ENCODE results near the gene ADGRA1. TPM values are rescaled to one million over a fixed set of nuclear protein-coding genes. Genes with fewer than 3 reads are reported as not detected.

ADGRA1 gene
- total and polyA plus RNA-seq, 2 of the 8 experiments (the other 6 are each of a cell fraction or from before 2014, with no cell fraction given): 0.17 to 0.21 TPM

- TF ChIP-seq ATF3 (IDR thresholded peaks at IDR 0.05; ENCODE audit: insufficient read depth, low read depth, low read length) (no peak), RBBP5 (IDR thresholded peaks at IDR 0.05; ENCODE audit: borderline replicate concordance, low read depth, low read length) (no peak), FOSL1 (IDR thresholded peaks at IDR 0.05; ENCODE audit: insufficient read depth, low read depth, low read length) (no peak), POLR2AphosphoS5 (IDR thresholded peaks at IDR 0.05; ENCODE audit: low read depth, low read length) (no peak), PHF8 (conservative IDR thresholded peaks at IDR 0.05; ENCODE audit: low read depth, low read length) (no peak), SRF (IDR thresholded peaks at IDR 0.05; ENCODE audit: low read depth, low read length) (no peak)
- TF ChIP-seq, protein P1, sequence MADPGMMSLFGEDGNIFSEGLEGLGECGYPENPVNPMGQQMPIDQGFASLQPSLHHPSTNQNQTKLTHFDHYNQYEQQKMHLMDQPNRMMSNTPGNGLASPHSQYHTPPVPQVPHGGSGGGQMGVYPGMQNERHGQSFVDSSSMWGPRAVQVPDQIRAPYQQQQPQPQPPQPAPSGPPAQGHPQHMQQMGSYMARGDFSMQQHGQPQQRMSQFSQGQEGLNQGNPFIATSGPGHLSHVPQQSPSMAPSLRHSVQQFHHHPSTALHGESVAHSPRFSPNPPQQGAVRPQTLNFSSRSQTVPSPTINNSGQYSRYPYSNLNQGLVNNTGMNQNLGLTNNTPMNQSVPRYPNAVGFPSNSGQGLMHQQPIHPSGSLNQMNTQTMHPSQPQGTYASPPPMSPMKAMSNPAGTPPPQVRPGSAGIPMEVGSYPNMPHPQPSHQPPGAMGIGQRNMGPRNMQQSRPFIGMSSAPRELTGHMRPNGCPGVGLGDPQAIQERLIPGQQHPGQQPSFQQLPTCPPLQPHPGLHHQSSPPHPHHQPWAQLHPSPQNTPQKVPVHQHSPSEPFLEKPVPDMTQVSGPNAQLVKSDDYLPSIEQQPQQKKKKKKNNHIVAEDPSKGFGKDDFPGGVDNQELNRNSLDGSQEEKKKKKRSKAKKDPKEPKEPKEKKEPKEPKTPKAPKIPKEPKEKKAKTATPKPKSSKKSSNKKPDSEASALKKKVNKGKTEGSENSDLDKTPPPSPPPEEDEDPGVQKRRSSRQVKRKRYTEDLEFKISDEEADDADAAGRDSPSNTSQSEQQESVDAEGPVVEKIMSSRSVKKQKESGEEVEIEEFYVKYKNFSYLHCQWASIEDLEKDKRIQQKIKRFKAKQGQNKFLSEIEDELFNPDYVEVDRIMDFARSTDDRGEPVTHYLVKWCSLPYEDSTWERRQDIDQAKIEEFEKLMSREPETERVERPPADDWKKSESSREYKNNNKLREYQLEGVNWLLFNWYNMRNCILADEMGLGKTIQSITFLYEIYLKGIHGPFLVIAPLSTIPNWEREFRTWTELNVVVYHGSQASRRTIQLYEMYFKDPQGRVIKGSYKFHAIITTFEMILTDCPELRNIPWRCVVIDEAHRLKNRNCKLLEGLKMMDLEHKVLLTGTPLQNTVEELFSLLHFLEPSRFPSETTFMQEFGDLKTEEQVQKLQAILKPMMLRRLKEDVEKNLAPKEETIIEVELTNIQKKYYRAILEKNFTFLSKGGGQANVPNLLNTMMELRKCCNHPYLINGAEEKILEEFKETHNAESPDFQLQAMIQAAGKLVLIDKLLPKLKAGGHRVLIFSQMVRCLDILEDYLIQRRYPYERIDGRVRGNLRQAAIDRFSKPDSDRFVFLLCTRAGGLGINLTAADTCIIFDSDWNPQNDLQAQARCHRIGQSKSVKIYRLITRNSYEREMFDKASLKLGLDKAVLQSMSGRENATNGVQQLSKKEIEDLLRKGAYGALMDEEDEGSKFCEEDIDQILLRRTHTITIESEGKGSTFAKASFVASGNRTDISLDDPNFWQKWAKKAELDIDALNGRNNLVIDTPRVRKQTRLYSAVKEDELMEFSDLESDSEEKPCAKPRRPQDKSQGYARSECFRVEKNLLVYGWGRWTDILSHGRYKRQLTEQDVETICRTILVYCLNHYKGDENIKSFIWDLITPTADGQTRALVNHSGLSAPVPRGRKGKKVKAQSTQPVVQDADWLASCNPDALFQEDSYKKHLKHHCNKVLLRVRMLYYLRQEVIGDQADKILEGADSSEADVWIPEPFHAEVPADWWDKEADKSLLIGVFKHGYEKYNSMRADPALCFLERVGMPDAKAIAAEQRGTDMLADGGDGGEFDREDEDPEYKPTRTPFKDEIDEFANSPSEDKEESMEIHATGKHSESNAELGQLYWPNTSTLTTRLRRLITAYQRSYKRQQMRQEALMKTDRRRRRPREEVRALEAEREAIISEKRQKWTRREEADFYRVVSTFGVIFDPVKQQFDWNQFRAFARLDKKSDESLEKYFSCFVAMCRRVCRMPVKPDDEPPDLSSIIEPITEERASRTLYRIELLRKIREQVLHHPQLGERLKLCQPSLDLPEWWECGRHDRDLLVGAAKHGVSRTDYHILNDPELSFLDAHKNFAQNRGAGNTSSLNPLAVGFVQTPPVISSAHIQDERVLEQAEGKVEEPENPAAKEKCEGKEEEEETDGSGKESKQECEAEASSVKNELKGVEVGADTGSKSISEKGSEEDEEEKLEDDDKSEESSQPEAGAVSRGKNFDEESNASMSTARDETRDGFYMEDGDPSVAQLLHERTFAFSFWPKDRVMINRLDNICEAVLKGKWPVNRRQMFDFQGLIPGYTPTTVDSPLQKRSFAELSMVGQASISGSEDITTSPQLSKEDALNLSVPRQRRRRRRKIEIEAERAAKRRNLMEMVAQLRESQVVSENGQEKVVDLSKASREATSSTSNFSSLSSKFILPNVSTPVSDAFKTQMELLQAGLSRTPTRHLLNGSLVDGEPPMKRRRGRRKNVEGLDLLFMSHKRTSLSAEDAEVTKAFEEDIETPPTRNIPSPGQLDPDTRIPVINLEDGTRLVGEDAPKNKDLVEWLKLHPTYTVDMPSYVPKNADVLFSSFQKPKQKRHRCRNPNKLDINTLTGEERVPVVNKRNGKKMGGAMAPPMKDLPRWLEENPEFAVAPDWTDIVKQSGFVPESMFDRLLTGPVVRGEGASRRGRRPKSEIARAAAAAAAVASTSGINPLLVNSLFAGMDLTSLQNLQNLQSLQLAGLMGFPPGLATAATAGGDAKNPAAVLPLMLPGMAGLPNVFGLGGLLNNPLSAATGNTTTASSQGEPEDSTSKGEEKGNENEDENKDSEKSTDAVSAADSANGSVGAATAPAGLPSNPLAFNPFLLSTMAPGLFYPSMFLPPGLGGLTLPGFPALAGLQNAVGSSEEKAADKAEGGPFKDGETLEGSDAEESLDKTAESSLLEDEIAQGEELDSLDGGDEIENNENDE (IDR thresholded peaks at IDR 0.05; ENCODE audit: insufficient replicate concordance, low read length): no peak
These were observed 10.2 kb downstream of the ADGRA1 start (continued) for GRCh38 chr10:133097961-133098360.
